GM12864 (cell line): ENCODE data around the gene PDHX.
"Not testable (repeated sequence)": the region's sequence is repeated elsewhere in the genome, so short reads cannot be mapped to it uniquely, and the experiment has no call there.

Experiments used
- DNase-seq: peaks from one replicate; pipeline ENCODE4 v3.0.0-alpha.2; 2011; ENCODE audit warnings: low read depth
- H3K4me3 ChIP-seq: 2 replicates; pipeline ENCODE4 v1.5.1; 2011; ENCODE audit warnings: mild to moderate bottlenecking, low read depth, low read length, control low read depth
- CTCF ChIP-seq: IDR thresholded peaks from 2 replicates; pipeline ENCODE4 v1.5.1; 2011; ENCODE audit warnings: low read depth, mild to moderate bottlenecking, moderate library complexity, low read length, control low read depth, inconsistent platforms; ENCODE audit errors: missing control alignments

The PDHX gene

GRCh38 chr11:35021589-35021988, 105.2 kb downstream of the PDHX start:
- DNase-seq = no peak
- TF ChIP-seq CTCF = no peak
- no peak overlapping the region for H3K4me3 ChIP-seq

- DNase-seq = not testable (repeated sequence)
Measured at GRCh38 chr11:35023940-35024339, 107.5 kb downstream of the PDHX start.

DNA sequence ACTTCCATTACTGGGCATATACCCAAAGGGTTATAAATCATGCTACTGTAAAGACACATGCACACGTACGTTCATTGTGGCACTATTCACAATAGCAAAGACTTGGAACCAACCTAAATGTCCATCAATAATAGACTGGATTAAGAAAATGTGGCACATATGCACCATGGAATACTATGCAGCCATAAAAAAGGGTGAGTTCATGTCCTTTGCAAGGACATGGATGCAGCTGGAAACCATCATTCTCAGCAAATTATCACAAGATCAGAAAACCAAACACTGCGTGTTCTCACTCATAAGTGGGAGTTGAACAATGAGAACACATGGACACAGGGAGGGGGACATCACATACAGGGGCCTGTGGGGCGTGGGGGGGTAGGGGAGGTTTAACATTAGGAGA, 111.6 kb downstream of the PDHX start:
- H3K4me3 ChIP-seq = not testable (repeated sequence)

More at GRCh38 chr11:35023940-35024339, 107.5 kb downstream of the PDHX start:
- H3K4me3 ChIP-seq = not testable (repeated sequence)

DNA sequence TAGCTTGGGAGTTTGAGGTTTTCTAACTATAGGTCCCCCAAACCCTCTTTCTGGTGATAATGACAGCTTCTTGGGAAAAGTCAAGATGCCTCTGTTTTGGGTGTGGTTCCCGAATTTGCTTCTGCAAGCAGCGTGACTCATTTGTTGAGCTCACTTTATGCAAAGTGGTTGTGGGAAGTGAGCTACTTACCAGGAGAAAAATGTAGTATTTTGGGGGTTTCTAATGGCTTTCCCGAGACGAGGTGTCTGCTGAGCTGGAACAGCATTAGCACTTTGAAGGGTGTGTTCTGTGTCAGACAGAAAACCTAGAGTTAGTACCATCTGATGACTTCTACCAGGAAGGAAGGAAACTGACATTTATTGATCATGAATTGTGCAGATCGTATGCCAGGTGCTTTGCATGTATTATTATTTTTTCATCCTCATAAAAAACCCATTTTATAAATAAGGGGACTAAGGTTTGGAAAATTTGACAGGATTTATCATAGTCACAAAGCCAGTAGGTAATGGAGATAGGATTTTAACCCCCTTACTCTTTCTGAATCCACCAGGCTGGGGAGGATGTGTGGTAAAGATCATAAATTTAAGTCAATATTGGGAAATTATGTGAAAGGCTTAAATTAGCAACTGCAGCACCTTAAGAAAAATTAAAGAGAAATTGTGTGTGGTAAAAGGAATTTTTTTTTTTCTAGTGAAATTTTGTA, 113.7 kb downstream of the PDHX start:
- no peak for DNase-seq
- no peak for TF ChIP-seq CTCF
- H3K4me3 ChIP-seq = no peak overlapping the region

More for the DNA sequence above, 111.6 kb downstream of the PDHX start:
- DNase-seq = not testable (repeated sequence)

- no peak overlapping the region for H3K4me3 ChIP-seq
- DNase-seq = no peak
- no peak for TF ChIP-seq CTCF
Measured at GRCh38 chr11:35030716-35031213, 114.3 kb downstream of the PDHX start.

GRCh38 chr11:35031346-35031745, 114.9 kb downstream of the PDHX start:
- no peak overlapping the region for H3K4me3 ChIP-seq
- no peak for DNase-seq
- TF ChIP-seq CTCF = no peak

DNA sequence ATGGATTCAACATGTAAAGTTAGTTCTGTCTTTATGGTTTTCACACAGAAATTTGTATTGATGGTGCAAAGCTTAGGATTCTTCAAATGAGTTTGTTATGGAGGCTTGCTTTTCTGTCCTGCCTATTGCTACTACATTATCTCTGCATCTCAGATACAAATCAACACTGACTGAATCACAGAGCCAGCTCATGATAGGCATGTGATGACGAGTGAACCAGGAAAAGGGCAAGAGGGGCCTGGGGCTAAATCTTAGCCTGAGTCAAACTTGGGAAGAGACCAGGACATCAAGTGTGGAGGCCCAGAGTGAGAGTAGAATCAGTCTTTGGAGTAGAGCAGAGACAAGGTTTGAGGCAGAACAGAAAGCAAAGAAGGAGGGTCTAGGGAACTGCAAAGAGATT, 115.4 kb downstream of the PDHX start:
- DNase-seq = no peak
- no peak overlapping the region for H3K4me3 ChIP-seq
- TF ChIP-seq CTCF = no peak

- no peak for TF ChIP-seq CTCF
Measured at GRCh38 chr11:35033011-35033410, 116.6 kb downstream of the PDHX start.

More at GRCh38 chr11:35033011-35033410, 116.6 kb downstream of the PDHX start:
- DNase-seq = no peak
- H3K4me3 ChIP-seq = no peak overlapping the region
